Transverse colon (tissue), 4 donors: ENCODE measurements around the gene ACOX2.

Source experiments
- CTCF ChIP-seq, 5 experiments: fragments of 200-600 bp in 3 of 5; fragments of 450-650 bp in 2 of 5; sonication (generic) in 3 of 5; IDR thresholded peaks; 1 replicate in 2 of 5; 2 replicates in 3 of 5; pipeline ENCODE4 v1.5.1; 2016 to 2017; ENCODE audit warnings: antibody characterized with exemption in 5 of 5, inconsistent platforms in 3 of 5, mild to moderate bottlenecking in 2 of 5, moderate library complexity in 1 of 5
- EP300 ChIP-seq: sonication (generic); formaldehyde crosslinking; IDR thresholded peaks from one replicate; pipeline ENCODE4 v1.6.1; 2017; ENCODE audit warnings: antibody characterized with exemption, low read depth
- POLR2A ChIP-seq: fragments of 450-650 bp; IDR thresholded peaks from one replicate; pipeline ENCODE4 v1.6.1; 2016; ENCODE audit warnings: antibody characterized with exemption, mild to moderate bottlenecking, moderate library complexity
- POLR2AphosphoS5 ChIP-seq, 3 donors: sonication (generic); formaldehyde crosslinking; IDR thresholded peaks; one replicate each; pipeline ENCODE4 v1.6.1; 2016; ENCODE audit warnings: antibody characterized with exemption in 3 of 3

GRCh38 chr3:58572013-58572633 lies 35.1 kb upstream of the ACOX2 start:
- no peak for TF ChIP-seq CTCF (IDR thresholded peaks at IDR 0.05)
- TF ChIP-seq POLR2AphosphoS5 (IDR thresholded peaks at IDR 0.05) = no peak
- no peak for TF ChIP-seq POLR2A
- no peak for TF ChIP-seq EP300
